ENCODE data around the gene SLC2A10.

DNA sequence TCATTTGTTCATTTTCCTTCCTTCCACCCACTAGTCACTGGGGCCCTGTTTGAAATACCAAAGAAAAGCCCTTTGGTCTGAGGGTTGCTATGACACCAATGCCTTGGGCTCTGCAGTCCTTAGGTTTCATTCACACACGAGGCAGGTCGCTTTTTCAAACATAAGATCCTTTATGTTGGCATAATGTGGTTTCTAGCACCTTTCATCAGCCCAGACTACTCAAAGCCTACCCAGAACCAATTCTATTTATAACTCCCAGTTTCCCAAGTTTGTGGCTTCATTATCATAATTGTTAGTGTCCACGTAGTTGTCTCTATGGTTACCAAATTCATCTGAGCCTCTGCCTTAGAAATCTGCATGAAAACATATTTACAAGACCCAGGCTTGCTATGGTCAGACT, 13.6 kb upstream of the SLC2A10 start:
- no peak for TF ChIP-seq EZH2 (IDR thresholded peaks at IDR 0.05; ENCODE audit: low read length, missing control alignments)
- TF ChIP-seq, protein P1, sequence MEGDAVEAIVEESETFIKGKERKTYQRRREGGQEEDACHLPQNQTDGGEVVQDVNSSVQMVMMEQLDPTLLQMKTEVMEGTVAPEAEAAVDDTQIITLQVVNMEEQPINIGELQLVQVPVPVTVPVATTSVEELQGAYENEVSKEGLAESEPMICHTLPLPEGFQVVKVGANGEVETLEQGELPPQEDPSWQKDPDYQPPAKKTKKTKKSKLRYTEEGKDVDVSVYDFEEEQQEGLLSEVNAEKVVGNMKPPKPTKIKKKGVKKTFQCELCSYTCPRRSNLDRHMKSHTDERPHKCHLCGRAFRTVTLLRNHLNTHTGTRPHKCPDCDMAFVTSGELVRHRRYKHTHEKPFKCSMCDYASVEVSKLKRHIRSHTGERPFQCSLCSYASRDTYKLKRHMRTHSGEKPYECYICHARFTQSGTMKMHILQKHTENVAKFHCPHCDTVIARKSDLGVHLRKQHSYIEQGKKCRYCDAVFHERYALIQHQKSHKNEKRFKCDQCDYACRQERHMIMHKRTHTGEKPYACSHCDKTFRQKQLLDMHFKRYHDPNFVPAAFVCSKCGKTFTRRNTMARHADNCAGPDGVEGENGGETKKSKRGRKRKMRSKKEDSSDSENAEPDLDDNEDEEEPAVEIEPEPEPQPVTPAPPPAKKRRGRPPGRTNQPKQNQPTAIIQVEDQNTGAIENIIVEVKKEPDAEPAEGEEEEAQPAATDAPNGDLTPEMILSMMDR (conservative IDR thresholded peaks at IDR 0.05 in 1 of 2, IDR thresholded peaks at IDR 0.05 in 1 of 2; ENCODE audit: low read depth in 1 of 2, low read length in 2 of 2), result no peak
